ENCODE measurements around the gene FOXRED1.

- TF ChIP-seq MXI1 (IDR thresholded peaks at IDR 0.05; ENCODE audit: low read depth, low read length) (no peak), POLR2A (IDR thresholded peaks at IDR 0.05; ENCODE audit: low read depth, low read length) (no peak), SRF (IDR thresholded peaks at IDR 0.05; ENCODE audit: low read depth in 2 of 2, low read length in 2 of 2) (no peak), CTCF (IDR thresholded peaks at IDR 0.05 in 2 of 3, conservative IDR thresholded peaks at IDR 0.05 in 1 of 3; ENCODE audit: control insufficient read depth in 2 of 3, extremely low read depth in 1 of 3, insufficient read depth in 1 of 3, low read depth in 3 of 3, low read length in 3 of 3) (no peak), FOS (IDR thresholded peaks at IDR 0.05; ENCODE audit: borderline replicate concordance, extremely low read depth, insufficient read length) (no peak), E2F8 (IDR thresholded peaks at IDR 0.05; ENCODE audit: low read depth, partially characterized antibody) (no peak)
Measured at GRCh38 chr11:126327281-126328000, 58.5 kb downstream of the FOXRED1 start.

All from GM12878 (cell line).